Stimulated activated naive CD8-positive, alpha-beta T cell treated with anti-CD3 and anti-CD28 coated beads, Interleukin-15, amount 100 ng/mL, for 72 hours (primary cell): Measurements from ENCODE around the gene PFKFB3.
"Not testable (repeated sequence)": the region's sequence is repeated elsewhere in the genome, so short reads cannot be mapped to it uniquely, and the experiment has no call there.

Experiments
- ATAC-seq: fragments of 150-1000 bp; cut with Tn5 transposase; 2 replicates; pipeline ENCODE4 v1.10.0; 2021; ENCODE audit warnings: mild to moderate bottlenecking, moderate library complexity
- DNase-seq, 2 donors: peaks; one replicate each; pipeline ENCODE4 v3.0.0; 2021 to 2022
- H3K27ac Mint-ChIP-seq, 2 donors: one replicate each; pipeline ENCODE4 v1.8.0; 2022; ENCODE audit warnings: mild to moderate bottlenecking in 2 of 2, mixed read lengths in 2 of 2, moderate library complexity in 2 of 2
- H3K27me3 Mint-ChIP-seq: one replicate; pipeline ENCODE4 v1.8.0; 2022; ENCODE audit warnings: mixed read lengths
- H3K4me1 Mint-ChIP-seq: one replicate; pipeline ENCODE4 v1.8.0; 2022; ENCODE audit warnings: mild to moderate bottlenecking, mixed read lengths
- H3K4me3 Mint-ChIP-seq, 2 donors: one replicate each; pipeline ENCODE4 v1.8.0; 2022; ENCODE audit warnings: mild to moderate bottlenecking in 2 of 2, mixed read lengths in 2 of 2, moderate library complexity in 1 of 2
- H3K9me3 Mint-ChIP-seq, 2 donors: one replicate each; pipeline ENCODE4 v1.8.0; 2022; ENCODE audit warnings: mixed read lengths in 2 of 2

Gene PFKFB3

GRCh38 chr10:6191569-6191968 is 11.2 kb upstream of the PFKFB3 start:
- ATAC-seq = no peak

DNA sequence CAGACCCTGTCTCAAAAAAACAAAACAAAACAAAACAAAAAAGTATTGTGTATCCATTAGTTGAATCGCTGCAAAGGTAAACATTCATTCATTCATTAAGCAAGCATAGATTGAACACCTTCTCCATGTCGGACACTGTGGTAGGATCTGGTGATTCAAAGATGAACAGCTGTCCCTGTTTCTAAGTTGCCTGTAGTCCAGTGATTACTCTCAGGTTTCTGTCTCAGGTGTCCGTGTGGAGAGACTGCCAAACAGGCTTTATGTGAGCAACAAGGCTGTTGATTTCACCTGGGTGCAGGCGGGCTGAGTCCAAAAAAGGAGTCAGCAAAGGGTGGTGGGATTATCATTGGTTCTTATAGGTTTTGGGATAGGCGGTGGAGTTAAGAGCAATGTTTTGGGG is 9.4 kb upstream of the PFKFB3 start:
- not testable (repeated sequence) for H3K27ac Mint-ChIP-seq, H3K9me3 Mint-ChIP-seq, H3K4me3 Mint-ChIP-seq, H3K27me3 Mint-ChIP-seq, DNase-seq, ATAC-seq
- peaks cover 75% of the 10 kb centered on the region for H3K4me1 Mint-ChIP-seq

More at GRCh38 chr10:6191569-6191968, 11.2 kb upstream of the PFKFB3 start:
- H3K9me3 Mint-ChIP-seq = no peaks in the 10 kb centered on the region
- H3K4me3 Mint-ChIP-seq = no peak overlapping the region
- no peak overlapping the region for H3K27ac Mint-ChIP-seq
- no peak for DNase-seq
- peaks cover 83% of the 10 kb centered on the region for H3K4me1 Mint-ChIP-seq
- no peaks in the 10 kb centered on the region for H3K27me3 Mint-ChIP-seq

DNA sequence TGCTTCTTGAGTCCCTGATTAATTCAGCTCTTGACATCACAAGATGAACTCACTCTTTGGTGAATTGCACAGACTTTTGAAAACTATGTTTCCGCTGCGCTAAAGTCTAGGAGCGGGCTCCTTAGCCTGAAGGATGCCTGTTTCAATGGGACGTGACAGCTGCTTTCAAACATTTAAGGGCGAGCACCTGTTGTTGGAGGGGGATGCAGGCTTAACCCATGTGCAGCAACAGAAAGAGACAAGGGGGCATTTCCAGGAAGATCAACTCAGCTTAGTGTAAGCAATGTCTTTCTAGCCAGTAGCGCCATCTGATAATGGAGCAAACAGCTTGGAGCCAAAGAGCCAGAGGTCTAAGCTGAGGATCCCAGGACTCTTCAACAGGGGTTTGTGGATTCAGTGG is 8.4 kb upstream of the PFKFB3 start:
- no peaks in the 10 kb centered on the region for H3K27me3 Mint-ChIP-seq
- H3K9me3 Mint-ChIP-seq = no peaks in the 10 kb centered on the region
- no peak for DNase-seq
- ATAC-seq = no peak
- H3K27ac Mint-ChIP-seq = no peak overlapping the region
- H3K4me3 Mint-ChIP-seq = no peak overlapping the region
- H3K4me1 Mint-ChIP-seq = peaks cover 68% of the 10 kb centered on the region

DNA sequence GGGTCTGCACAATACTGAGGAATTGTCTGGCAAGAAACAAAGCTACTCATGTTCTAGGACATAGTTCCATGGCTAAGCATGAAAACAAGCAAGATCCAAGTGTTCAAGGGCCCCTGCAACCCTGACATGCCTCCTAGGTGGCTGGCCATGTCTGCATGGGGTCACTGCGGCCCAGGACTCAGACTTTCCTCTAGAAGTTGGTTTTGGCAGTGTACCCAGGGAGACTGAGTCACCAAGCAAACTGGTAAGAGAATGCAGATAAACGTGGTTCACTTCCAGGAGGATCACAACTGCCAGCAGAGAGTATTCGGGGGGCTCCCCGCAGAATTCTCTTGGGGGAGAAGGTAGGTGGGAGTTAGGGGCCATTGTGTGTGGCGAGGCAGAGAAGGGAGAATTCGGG is 7.4 kb upstream of the PFKFB3 start:
- ATAC-seq (no peak), DNase-seq (no peak)
- H3K4me1 Mint-ChIP-seq = peaks cover 69% of the 10 kb centered on the region
- H3K4me3 Mint-ChIP-seq = peak overlapping the region in 1 of 2 donors; percentile 4
- peak overlapping the region in 1 of 2 donors; percentile 50 for H3K27ac Mint-ChIP-seq
- H3K9me3 Mint-ChIP-seq = no peaks in the 10 kb centered on the region
- H3K27me3 Mint-ChIP-seq = no peaks in the 10 kb centered on the region

DNA sequence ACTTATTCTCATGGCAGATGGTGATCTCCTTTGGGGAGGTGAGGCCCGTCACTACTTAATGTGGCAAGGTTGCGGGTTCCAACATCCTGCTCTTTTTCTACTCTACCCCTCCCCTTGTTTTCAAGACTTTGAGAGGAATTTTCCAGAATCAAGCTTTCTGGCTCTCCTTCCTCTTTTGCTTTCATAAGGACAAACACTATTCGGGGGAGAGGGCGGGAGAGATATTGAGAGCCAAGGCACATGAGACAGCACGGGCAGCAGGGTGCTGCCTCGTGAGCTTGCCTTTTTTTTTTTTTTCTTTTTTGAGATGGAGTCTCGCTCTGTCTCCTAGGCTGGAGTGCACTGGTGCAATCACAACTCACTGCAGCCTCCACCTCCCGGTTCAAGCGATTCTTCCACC is 6.9 kb upstream of the PFKFB3 start:
- H3K27ac Mint-ChIP-seq = no peak overlapping the region
- no peak overlapping the region for H3K4me3 Mint-ChIP-seq
- H3K4me1 Mint-ChIP-seq = peaks cover 69% of the 10 kb centered on the region
- H3K9me3 Mint-ChIP-seq = no peaks in the 10 kb centered on the region
- H3K27me3 Mint-ChIP-seq = no peaks in the 10 kb centered on the region
- DNase-seq (no peak), ATAC-seq (no peak)

- DNase-seq, H3K9me3 Mint-ChIP-seq, H3K27ac Mint-ChIP-seq, ATAC-seq, H3K27me3 Mint-ChIP-seq, H3K4me3 Mint-ChIP-seq: not testable (repeated sequence)
- H3K4me1 Mint-ChIP-seq = peaks cover 67% of the 10 kb centered on the region
These were observed 6.2 kb upstream of the PFKFB3 start for GRCh38 chr10:6196524-6196923.

DNA sequence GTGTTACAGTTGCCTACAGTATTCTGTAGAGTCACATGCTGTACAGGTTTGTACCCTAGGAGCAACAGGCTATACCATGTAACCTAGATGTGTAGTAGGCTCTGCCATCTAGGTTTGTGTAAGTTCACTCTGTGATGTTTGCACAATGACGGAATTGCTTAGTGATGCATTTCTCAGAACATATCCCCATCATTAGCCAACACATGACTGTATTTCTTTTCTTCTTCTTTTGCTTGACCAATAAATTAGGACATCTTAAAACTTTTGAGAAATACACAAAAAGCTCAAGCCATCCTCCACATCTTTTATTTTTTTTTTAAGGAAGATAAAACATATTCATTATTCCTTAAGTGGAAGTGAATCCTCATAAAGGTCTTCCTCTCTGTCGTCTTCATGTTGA is 5.4 kb upstream of the PFKFB3 start:
- Mint-ChIP-seq H3K4me3 (no peak overlapping the region), H3K27me3 (no peaks in the 10 kb centered on the region), H3K4me1 (peaks cover 67% of the 10 kb centered on the region), H3K9me3 (no peaks in the 10 kb centered on the region), H3K27ac (no peak overlapping the region)
- DNase-seq (no peak), ATAC-seq (no peak)

DNA sequence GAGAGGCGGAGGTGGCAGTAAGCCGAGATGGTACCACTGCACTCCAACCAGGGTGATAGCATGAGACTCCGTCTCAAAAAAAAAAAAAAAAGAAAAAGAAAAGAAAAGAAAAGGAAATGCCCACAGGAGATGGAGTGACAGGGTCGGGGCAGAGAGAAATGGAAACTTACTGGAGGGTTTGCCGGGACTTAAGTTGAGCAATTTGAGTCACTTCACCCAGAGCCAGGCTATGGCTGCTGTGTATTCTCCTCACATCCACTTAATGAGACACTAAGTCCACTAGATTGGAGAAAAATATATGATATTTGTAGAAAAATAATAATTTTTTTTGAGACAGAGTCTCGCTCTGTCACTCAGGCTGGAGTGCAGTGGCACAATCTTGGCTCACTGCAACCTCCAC is 4.6 kb upstream of the PFKFB3 start:
- Mint-ChIP-seq H3K4me1 (peaks cover 61% of the 10 kb centered on the region), H3K9me3 (no peaks in the 10 kb centered on the region), H3K27ac (no peak overlapping the region), H3K27me3 (no peaks in the 10 kb centered on the region), H3K4me3 (no peak overlapping the region)
- ATAC-seq = no peak
- DNase-seq = no peak

DNA sequence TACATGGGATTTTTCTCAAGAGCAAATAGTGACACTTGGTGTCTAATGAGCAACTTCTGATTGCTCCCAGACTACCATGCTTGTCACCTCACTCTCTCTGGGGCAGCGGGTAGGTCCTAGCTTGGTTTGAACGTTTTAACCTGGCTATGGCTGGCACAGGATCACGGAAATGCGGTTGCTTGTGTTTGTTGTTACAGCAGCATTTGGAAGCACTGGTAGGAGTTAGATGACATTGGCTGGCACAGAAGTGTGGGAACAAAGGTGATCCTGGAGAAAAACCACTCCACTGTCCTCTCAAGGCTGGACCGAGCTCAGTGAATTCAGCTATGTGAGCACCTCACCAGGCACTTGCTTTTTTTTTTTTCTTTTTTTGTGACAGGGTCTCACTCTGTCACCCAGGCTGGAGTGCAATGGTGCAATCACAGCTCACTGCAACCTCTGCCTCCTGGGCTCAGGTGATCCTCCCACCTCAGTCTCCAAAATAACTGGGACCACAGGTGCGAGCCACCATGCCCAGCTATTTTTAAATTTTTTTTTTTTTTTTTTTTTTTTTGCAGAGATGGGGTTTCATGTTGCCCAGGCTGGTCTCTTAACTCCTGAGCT is 3.5 kb upstream of the PFKFB3 start:
- Mint-ChIP-seq H3K27me3 (no peaks in the 10 kb centered on the region), H3K4me3 (no peak overlapping the region), H3K4me1 (peaks cover 51% of the 10 kb centered on the region), H3K27ac (no peak overlapping the region), H3K9me3 (no peaks in the 10 kb centered on the region)
- no peak for DNase-seq
- ATAC-seq = no peak

GRCh38 chr10:6200440-6200733 is 2.3 kb upstream of the PFKFB3 start:
- no peaks in the 10 kb centered on the region for H3K9me3 Mint-ChIP-seq
- peak overlapping the region; percentile 82 to 88 for H3K4me3 Mint-ChIP-seq
- H3K27ac Mint-ChIP-seq = no peak overlapping the region
- DNase-seq = no peak
- no peaks in the 10 kb centered on the region for H3K27me3 Mint-ChIP-seq
- ATAC-seq = no peak
- peaks cover 52% of the 10 kb centered on the region for H3K4me1 Mint-ChIP-seq

- Mint-ChIP-seq H3K27ac (peak overlapping the region; percentile 19 to 74), H3K4me1 (peaks cover 48% of the 10 kb centered on the region), H3K27me3 (no peaks in the 10 kb centered on the region), H3K9me3 (no peaks in the 10 kb centered on the region), H3K4me3 (peak overlapping the region; percentile 82 to 88)
- ATAC-seq (no peak), DNase-seq (peak; percentile 36 to 42)
These were observed 1.8 kb upstream of the PFKFB3 start for GRCh38 chr10:6200734-6201515.

- peak overlapping the region; percentile 89 to 99 for H3K4me3 Mint-ChIP-seq
- no peaks in the 10 kb centered on the region for H3K9me3 Mint-ChIP-seq
- peaks cover 47% of the 10 kb centered on the region for H3K4me1 Mint-ChIP-seq
- H3K27ac Mint-ChIP-seq = peak overlapping the region; percentile 34 to 89
- ATAC-seq (peak; percentile 76), DNase-seq (peak; percentile 78 to 85)
- no peaks in the 10 kb centered on the region for H3K27me3 Mint-ChIP-seq
These were observed 1.2 kb upstream of the PFKFB3 start for GRCh38 chr10:6201516-6201975.

DNA sequence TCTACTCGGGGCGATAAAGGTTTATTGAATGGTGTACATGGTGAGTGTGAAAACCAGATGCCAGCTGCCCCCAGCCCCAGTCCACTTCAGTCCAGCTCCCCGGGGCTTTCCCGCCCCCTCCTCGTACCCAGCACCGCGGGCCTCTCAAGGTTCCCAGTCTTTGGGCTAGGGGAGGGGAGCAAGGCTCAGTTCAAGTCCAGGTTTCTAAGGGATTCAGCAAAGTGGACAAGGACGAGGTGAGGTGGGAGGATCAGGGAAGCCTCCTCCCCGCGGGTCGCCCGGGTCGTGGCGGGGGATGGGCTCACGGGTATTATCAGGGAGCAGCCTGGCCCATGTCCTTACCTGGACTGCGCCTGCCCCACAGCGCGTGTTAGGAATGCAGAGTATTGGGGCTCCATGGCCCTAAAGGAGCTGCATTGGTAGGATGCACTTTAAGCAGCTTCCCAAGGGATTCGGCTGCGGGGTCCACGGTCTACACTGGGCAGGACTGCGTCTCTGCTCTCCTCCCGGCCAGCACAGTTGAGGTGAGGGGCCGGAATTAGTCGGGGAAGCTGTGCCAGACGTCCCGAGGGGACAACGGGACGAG is 541 bp upstream of the PFKFB3 start:
- DNase-seq (no peak), ATAC-seq (peak; percentile 0)
- H3K4me3 Mint-ChIP-seq = peak overlapping the region; percentile 89 to 99
- peaks cover 47% of the 10 kb centered on the region for H3K4me1 Mint-ChIP-seq
- no peaks in the 10 kb centered on the region for H3K9me3 Mint-ChIP-seq
- H3K27me3 Mint-ChIP-seq = no peaks in the 10 kb centered on the region
- peak overlapping the region; percentile 34 to 76 for H3K27ac Mint-ChIP-seq

- Mint-ChIP-seq H3K4me1 (peaks cover 50% of the 10 kb centered on the region), H3K27me3 (no peaks in the 10 kb centered on the region), H3K4me3 (peak overlapping the region; percentile 99), H3K27ac (peak overlapping the region; percentile 79 to 94), H3K9me3 (no peaks in the 10 kb centered on the region)
- ATAC-seq = peak; percentile 60
- DNase-seq = peak; percentile 71 to 80
These were observed 765 bp downstream of the PFKFB3 start for GRCh38 chr10:6203331-6204062.

GRCh38 chr10:6204063-6204340 is 1.3 kb downstream of the PFKFB3 start:
- ATAC-seq = peak; percentile 18
- no peaks in the 10 kb centered on the region for H3K9me3 Mint-ChIP-seq
- peak in 1 of 2 donors; percentile 65 for DNase-seq
- H3K27me3 Mint-ChIP-seq = no peaks in the 10 kb centered on the region
- peaks cover 55% of the 10 kb centered on the region for H3K4me1 Mint-ChIP-seq
- H3K4me3 Mint-ChIP-seq = peak overlapping the region; percentile 90 to 99
- H3K27ac Mint-ChIP-seq = peak overlapping the region in 1 of 2 donors; percentile 79
